AG04449 (cell line): ENCODE measurements around the gene SLIT1.

Experiments
- CTCF ChIA-PET: fragments of 350-600 bp; formaldehyde crosslinking; extraction: SDS; loops from one replicate; lab custom pipeline; 2021; ENCODE audit warnings: antibody characterized with exemption; lab: Yijun Ruan, JAX
- POLR2A ChIA-PET: fragments of 400-600, 350-600 bp; formaldehyde crosslinking; extraction: SDS; loops from one replicate; lab custom pipeline; 2020; ENCODE audit warnings: antibody characterized with exemption, inconsistent platforms; lab: Yijun Ruan, JAX
- DNase-seq: peaks from one replicate; pipeline ENCODE4 v3.0.0-alpha.2; 2010; ENCODE audit warnings: low read depth, low spot score
- H3K4me3 ChIP-seq: 2 replicates; pipeline ENCODE4 v1.5.1; 2011; ENCODE audit warnings: low read depth, mild to moderate bottlenecking, control low read depth, low read length
- CTCF ChIP-seq: IDR thresholded peaks from one replicate; pipeline ENCODE4 v1.5.1; 2011; ENCODE audit warnings: mild to moderate bottlenecking, moderate library complexity, low read length, control low read depth, inconsistent platforms; ENCODE audit not compliant: insufficient read depth; ENCODE audit errors: missing control alignments

Gene SLIT1

GRCh38 chr10:97013568-97013967 is 172.2 kb downstream of the SLIT1 start:
- TF ChIP-seq CTCF = no peak
- no peak for DNase-seq
- ChIA-PET POLR2A (no interaction called here), CTCF (interaction anchor here (1.0 to 2.8 kb wide), 2 partner anchors 12 to 23 kb away, joined by 5 to 13 read pairs; no protein-coding TSS in a partner anchor)
- no peak overlapping the region for H3K4me3 ChIP-seq

DNA sequence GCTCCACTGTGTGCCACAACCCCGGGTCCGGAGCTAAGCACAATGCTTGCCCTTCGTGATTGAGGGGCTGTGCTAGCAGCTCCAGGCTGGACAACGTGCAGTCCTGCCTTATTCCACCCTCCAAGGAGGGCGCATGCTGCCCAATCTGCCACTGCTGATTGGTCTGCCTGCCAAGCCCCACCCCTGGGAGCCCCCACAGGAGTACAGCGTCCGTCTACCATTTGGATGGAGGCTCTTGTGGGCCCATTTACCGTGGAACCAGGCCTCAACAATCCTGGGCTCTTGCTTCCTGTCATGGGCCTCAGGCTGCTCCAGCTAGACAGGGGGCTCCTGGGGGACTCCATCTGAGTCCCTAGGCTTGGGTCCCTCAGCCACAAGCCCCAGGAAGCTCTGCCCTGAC is 173.3 kb downstream of the SLIT1 start:
- POLR2A ChIA-PET = no interaction called here
- DNase-seq = no peak
- CTCF ChIA-PET = interaction anchor here (0.7 to 2.8 kb wide), 2 partner anchors 13 to 24 kb away, joined by 3 to 13 read pairs; no protein-coding TSS in a partner anchor
- no peak for TF ChIP-seq CTCF
- no peak overlapping the region for H3K4me3 ChIP-seq

DNA sequence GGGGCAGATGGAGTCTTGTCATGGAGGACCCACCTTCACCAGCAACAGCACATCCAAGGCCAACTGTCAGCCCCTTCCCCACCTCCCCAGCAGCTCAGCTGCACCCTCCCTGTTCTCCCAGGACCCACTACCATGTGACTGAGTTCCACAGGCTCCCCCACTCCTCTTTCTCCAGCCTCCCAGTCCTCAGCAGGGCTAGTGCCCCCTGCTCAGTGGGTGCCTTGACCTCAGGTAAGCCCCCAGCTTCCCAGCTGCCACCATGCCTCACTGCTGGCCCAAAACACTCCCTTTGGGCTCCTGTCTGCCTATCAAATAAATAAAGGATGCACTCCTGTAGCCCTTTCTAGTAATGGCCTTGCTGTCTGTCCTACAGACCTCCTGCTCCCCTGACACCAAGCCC is 174.4 kb downstream of the SLIT1 start:
- H3K4me3 ChIP-seq = no peak overlapping the region
- TF ChIP-seq CTCF = no peak
- DNase-seq = no peak
- CTCF ChIA-PET = interaction anchor here (1.0 to 2.8 kb wide), 2 partner anchors 13 to 26 kb away, joined by 3 to 13 read pairs; no protein-coding TSS in a partner anchor
- POLR2A ChIA-PET = no interaction called here

GRCh38 chr10:97010695-97011206 is 175.0 kb downstream of the SLIT1 start:
- no peak overlapping the region for H3K4me3 ChIP-seq
- TF ChIP-seq CTCF = no peak
- no peak for DNase-seq
- POLR2A ChIA-PET = no interaction called here
- CTCF ChIA-PET = interaction anchor here (1.0 kb wide), 1 partner anchor 13 kb away, joined by 3 read pairs; no protein-coding TSS in a partner anchor

GRCh38 chr10:97007417-97007816 is 178.3 kb downstream of the SLIT1 start:
- no peak for TF ChIP-seq CTCF
- ChIA-PET POLR2A (no interaction called here), CTCF (interaction anchor here (0.6 kb wide), 1 partner anchor 228 kb away, joined by 4 read pairs; no protein-coding TSS in a partner anchor)
- DNase-seq = no peak
- H3K4me3 ChIP-seq = no peak overlapping the region

DNA sequence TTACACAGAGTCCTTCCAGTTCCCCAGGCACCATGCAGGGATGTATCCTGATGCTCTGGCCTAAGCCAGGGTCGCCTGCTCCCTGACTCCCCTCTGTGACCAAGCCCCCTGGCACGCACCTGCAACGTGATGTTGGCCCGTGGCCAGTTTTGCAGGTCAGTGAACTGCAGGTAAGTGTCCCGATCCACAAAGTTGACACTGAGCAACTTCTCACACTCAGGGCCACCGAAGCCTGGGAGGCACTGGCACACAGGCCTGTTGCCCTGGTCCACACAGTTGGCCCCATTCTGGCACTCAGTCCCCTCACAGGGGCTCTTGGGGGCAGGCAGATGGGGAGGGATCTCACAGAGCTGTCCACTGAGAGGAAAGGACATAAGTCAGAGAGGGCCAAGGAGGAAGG is 179.4 kb downstream of the SLIT1 start:
- H3K4me3 ChIP-seq = no peak overlapping the region
- ChIA-PET CTCF (no interaction called here), POLR2A (no interaction called here)
- no peak for TF ChIP-seq CTCF
- DNase-seq = no peak
